ENCODE measurements around the gene BOD1.

BOD1 gene

DNA sequence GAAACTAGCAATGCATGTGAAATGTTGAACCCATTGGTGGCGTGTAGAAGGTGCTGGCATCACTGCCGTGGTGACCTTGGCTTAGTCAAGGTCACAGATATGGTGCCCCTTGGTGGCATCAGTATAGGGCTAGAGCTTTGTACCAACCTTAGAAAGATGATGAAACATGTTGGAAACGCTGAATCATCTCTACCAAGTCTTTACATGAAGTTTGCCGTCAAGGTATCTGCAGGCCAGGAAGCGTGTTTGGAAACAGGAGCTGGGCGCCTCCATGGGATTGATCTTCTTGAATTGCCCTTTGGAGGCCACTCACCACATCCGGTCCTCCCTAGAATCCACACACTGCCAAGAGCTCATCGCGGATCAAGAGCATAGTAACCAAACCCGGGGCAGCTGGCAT, 16.9 kb upstream of the BOD1 start:
- no peaks in the 10 kb centered on the region for H3K9me3 Mint-ChIP-seq
- DNase-seq (ENCODE audit: low spot score in 2 of 2) = no peak
- no peak overlapping the region for H3K4me3 Mint-ChIP-seq
- H3K36me3 Mint-ChIP-seq (ENCODE audit: insufficient read depth) = no peaks in the 10 kb centered on the region
- ATAC-seq (replicated peaks; ENCODE audit: extremely low read depth, poor library complexity, severe bottlenecking) = no peak
- H3K27ac Mint-ChIP-seq (ENCODE audit: low read depth) = no peak overlapping the region
- no peaks in the 10 kb centered on the region for H3K4me1 Mint-ChIP-seq
- peaks cover 42% of the 10 kb centered on the region for H3K27me3 Mint-ChIP-seq

DNA sequence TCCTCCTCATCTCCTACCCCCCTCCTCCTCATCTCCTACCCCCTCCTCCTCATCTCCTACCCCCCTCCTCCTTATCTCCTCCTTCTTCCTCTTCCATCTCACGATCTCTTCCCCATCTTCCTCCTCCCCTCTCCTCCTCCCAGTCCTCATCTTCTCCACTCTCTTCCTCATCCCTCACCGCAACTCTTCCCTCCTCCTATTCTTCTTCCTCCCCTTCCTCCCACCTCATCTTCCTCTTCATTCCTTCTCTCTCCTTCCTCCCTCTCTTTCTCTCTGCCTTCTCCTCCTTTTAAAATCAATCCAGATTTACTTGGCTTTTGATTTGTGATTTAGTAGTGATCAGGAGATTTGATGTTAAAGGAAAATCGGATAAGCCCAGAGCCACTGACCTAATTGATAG, 15.0 kb upstream of the BOD1 start:
- no peak for DNase-seq (ENCODE audit: low spot score in 2 of 2)
- no peaks in the 10 kb centered on the region for H3K36me3 Mint-ChIP-seq (ENCODE audit: insufficient read depth)
- no peak overlapping the region for H3K4me3 Mint-ChIP-seq
- H3K4me1 Mint-ChIP-seq = no peaks in the 10 kb centered on the region
- no peak overlapping the region for H3K27ac Mint-ChIP-seq (ENCODE audit: low read depth)
- ATAC-seq (replicated peaks; ENCODE audit: extremely low read depth, poor library complexity, severe bottlenecking) = no peak
- peaks cover 59% of the 10 kb centered on the region for H3K27me3 Mint-ChIP-seq
- no peaks in the 10 kb centered on the region for H3K9me3 Mint-ChIP-seq

DNA sequence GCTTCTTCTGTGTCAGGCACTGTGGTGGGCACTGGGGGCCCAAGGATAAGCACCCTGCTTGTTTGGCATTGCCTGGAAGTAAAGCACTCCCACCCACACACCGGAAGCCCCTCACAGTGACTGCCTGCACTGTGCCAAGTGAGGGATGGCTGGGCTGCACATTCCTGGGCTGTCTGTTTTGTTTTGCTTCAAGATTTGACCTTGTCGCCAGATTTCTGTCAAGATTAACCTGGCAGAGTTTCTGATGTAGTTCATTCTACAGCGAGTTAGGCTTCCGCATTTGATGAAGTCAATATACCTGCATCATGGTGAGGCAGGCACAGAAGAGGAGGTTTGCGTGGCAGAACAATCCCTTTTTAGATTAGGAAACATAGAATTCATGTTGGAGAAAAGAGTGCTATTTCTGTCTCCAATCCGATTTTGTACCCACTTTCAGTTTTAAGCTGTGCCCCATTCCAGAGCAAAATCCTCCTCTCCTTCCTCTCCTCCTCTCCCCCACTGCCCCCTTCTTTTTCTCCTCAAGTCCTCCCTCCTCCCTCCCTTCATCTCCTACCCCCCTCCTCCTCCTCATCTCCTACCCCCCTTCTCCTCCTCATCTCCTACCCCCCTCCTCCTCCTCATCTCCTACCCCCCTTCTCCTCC, 14.4 kb upstream of the BOD1 start:
- Mint-ChIP-seq H3K27ac (ENCODE audit: low read depth) (no peak overlapping the region), H3K4me1 (no peaks in the 10 kb centered on the region), H3K9me3 (no peaks in the 10 kb centered on the region), H3K4me3 (no peak overlapping the region), H3K36me3 (ENCODE audit: insufficient read depth) (no peaks in the 10 kb centered on the region), H3K27me3 (peaks cover 58% of the 10 kb centered on the region)
- ATAC-seq (replicated peaks; ENCODE audit: extremely low read depth, poor library complexity, severe bottlenecking) (no peak), DNase-seq (ENCODE audit: low spot score in 2 of 2) (no peak)

DNA sequence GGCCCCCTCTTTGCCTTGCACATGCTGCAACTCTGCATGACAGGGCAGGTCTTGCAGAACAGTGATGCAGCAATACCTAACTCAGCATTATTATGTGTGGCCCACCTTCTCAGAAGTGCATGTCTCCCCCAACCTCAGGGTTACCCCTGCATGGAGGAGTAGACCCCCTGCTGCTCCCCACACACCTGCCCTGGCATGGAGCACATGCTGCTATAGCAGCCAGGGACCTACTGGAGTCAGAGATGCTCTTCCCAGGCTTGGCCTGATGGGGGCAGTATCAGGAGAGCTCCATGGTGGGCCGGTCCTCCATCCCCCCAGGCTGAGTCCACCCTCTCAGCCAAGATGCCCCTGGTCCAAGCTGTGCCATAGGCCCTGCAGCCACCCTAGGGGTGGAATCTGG, 13.2 kb upstream of the BOD1 start:
- Mint-ChIP-seq H3K36me3 (ENCODE audit: insufficient read depth) (no peaks in the 10 kb centered on the region), H3K9me3 (no peaks in the 10 kb centered on the region), H3K4me1 (no peaks in the 10 kb centered on the region), H3K27ac (ENCODE audit: low read depth) (no peak overlapping the region), H3K4me3 (no peak overlapping the region), H3K27me3 (peaks cover 50% of the 10 kb centered on the region)
- ATAC-seq (replicated peaks; ENCODE audit: extremely low read depth, poor library complexity, severe bottlenecking) (no peak), DNase-seq (ENCODE audit: low spot score in 2 of 2) (no peak)

DNA sequence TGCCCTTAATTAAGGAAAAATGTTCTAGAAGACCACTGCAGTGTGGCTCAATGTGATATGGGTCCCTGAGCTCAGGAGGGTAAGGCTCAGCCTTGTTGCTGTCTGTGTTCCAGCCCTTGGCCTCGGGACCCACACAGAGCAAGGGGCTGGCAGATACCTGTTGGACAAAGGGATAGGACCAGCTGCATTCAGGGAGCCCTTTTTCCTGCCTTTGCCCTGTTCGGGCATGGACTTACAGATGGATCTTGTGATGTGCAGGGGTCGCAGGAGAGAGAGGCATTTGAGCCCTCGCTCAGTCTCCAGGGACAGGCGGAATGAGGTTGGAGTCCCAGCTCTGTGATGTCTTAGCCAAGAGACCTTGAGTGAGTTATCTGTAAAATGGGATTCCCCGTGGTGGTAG, 12.1 kb upstream of the BOD1 start:
- Mint-ChIP-seq H3K36me3 (ENCODE audit: insufficient read depth) (no peaks in the 10 kb centered on the region), H3K4me3 (no peak overlapping the region), H3K27me3 (peaks cover 55% of the 10 kb centered on the region), H3K4me1 (no peaks in the 10 kb centered on the region), H3K9me3 (no peaks in the 10 kb centered on the region), H3K27ac (ENCODE audit: low read depth) (no peak overlapping the region)
- ATAC-seq (replicated peaks; ENCODE audit: extremely low read depth, poor library complexity, severe bottlenecking) (no peak), DNase-seq (ENCODE audit: low spot score in 2 of 2) (no peak)

DNA sequence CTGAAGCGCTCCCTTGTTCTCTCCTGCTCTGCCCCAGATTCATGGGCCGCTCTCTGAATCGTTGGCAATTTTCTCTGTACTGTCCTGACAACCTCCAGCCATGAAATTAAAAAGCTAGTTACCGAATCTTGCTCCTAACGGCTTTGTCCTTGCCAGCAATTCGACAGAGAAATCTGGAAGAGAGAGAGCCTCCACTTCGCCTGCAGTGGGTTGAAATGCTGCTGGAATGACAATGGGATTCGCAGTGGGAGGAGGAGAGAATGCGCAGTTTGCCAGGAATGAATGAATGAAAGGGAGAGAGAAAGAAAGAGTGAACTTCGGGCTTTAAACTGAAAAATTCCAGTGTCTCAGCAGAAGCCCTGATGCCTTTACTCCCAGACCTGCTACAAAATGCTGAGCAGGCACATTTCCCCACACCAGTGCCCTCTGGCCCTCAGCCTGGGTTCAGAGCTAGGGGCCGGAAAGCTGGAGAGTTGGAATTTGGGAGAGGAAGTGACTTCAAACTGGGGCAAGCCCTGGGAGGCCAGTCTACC, 11.5 kb upstream of the BOD1 start:
- H3K4me3 Mint-ChIP-seq = no peak overlapping the region

DNA sequence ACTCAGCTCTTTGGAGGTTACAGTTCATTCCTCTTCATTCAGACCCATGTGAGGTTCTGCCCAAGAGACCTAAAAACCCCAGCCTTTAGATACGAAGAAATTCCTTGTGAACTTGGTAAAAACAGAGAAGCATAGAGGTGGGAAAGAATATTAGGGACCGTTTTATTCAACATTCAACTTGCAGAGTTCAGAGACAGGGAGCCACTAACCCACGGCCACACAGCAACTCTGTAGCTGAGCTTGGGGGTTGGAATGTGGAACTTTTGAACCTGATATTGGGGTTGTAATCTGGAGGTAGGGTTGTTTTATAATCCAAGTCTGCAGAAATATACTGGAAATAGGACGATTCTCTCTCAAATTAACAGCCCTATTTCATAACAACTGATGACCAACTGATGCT, 10.8 kb upstream of the BOD1 start:
- no peak overlapping the region for H3K4me3 Mint-ChIP-seq
- no peak for ATAC-seq (replicated peaks; ENCODE audit: extremely low read depth, poor library complexity, severe bottlenecking)
- H3K36me3 Mint-ChIP-seq (ENCODE audit: insufficient read depth) = no peaks in the 10 kb centered on the region
- H3K27me3 Mint-ChIP-seq = peaks cover 55% of the 10 kb centered on the region
- no peak for DNase-seq (ENCODE audit: low spot score in 2 of 2)
- no peaks in the 10 kb centered on the region for H3K4me1 Mint-ChIP-seq
- no peak overlapping the region for H3K27ac Mint-ChIP-seq (ENCODE audit: low read depth)
- H3K9me3 Mint-ChIP-seq = no peaks in the 10 kb centered on the region

More for the DNA sequence above, 11.5 kb upstream of the BOD1 start:
- H3K27me3 Mint-ChIP-seq = peaks cover 55% of the 10 kb centered on the region
- DNase-seq (ENCODE audit: low spot score in 2 of 2) = no peak
- no peaks in the 10 kb centered on the region for H3K9me3 Mint-ChIP-seq
- no peak overlapping the region for H3K27ac Mint-ChIP-seq (ENCODE audit: low read depth)
- H3K36me3 Mint-ChIP-seq (ENCODE audit: insufficient read depth) = no peaks in the 10 kb centered on the region
- H3K4me1 Mint-ChIP-seq = no peaks in the 10 kb centered on the region
- ATAC-seq (replicated peaks; ENCODE audit: extremely low read depth, poor library complexity, severe bottlenecking) = no peak

DNA sequence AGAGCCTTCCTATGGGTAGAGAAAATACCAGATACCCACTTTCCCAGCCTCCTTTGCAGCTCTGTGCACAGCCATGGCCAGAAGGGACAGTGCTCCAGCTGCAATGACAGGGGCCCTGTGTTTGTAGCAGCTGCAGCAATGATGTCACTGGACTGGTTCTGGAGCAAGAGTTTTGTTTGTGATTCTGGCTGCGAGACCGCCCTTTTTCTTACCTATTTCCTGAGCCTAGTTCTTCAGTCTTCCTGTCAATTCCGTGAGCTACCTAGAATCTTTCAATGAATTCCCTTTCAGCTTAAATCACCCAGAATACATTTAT, 10.0 kb upstream of the BOD1 start:
- Mint-ChIP-seq H3K27ac (ENCODE audit: low read depth) (no peak overlapping the region), H3K36me3 (ENCODE audit: insufficient read depth) (no peaks in the 10 kb centered on the region), H3K9me3 (no peaks in the 10 kb centered on the region)

DNA sequence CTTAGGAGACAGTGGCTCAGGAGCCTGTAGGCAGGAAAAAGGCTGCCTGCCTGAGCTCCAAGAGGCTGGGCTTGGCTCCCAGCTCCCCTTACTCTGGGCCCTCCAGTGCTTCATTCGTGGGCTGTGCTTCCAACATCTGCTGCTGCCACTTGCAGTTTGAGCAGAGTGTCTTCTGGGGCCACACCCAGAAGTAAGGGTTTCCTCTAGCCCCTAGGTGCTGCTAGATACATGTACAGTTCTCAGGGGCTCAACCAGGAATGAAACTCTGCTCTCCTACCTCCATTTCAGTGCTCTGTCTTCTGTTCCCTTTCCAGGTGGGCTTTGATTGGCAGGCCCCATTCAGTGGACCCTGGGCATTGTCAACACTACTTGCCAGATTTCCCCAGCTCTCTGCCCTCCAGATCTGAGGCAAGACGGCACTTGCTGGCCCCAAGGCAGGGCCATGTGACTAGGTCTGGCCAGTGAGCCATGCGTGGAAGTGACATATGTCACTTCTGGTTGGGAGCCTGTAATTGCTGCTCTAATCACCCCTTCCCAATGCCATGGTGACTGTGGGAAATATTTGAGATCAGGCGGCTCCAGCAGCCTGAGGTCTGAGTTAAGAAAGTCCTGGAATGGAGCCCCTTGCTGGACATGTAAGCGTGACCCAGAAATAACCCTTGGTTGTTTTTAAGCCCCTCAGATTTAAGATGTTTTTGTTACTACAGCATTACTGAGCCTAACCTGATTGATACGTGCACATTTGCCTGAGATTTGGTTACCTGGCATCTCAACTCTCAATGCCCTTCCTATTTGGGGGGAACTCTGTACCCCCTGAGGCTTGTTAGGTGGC, 9.4 kb upstream of the BOD1 start:
- no peaks in the 10 kb centered on the region for H3K9me3 Mint-ChIP-seq
- no peak overlapping the region for H3K27ac Mint-ChIP-seq (ENCODE audit: low read depth)
- H3K4me3 Mint-ChIP-seq = no peak overlapping the region
- peaks cover 44% of the 10 kb centered on the region for H3K27me3 Mint-ChIP-seq
- H3K4me1 Mint-ChIP-seq = no peaks in the 10 kb centered on the region
- H3K36me3 Mint-ChIP-seq (ENCODE audit: insufficient read depth) = no peaks in the 10 kb centered on the region
- ATAC-seq (replicated peaks; ENCODE audit: extremely low read depth, poor library complexity, severe bottlenecking) (no peak), DNase-seq (ENCODE audit: low spot score in 2 of 2) (no peak)

More for the DNA sequence above, 10.0 kb upstream of the BOD1 start:
- no peak overlapping the region for H3K4me3 Mint-ChIP-seq
- DNase-seq (ENCODE audit: low spot score in 2 of 2) = no peak
- H3K4me1 Mint-ChIP-seq = no peaks in the 10 kb centered on the region
- no peak for ATAC-seq (replicated peaks; ENCODE audit: extremely low read depth, poor library complexity, severe bottlenecking)
- peaks cover 49% of the 10 kb centered on the region for H3K27me3 Mint-ChIP-seq

DNA sequence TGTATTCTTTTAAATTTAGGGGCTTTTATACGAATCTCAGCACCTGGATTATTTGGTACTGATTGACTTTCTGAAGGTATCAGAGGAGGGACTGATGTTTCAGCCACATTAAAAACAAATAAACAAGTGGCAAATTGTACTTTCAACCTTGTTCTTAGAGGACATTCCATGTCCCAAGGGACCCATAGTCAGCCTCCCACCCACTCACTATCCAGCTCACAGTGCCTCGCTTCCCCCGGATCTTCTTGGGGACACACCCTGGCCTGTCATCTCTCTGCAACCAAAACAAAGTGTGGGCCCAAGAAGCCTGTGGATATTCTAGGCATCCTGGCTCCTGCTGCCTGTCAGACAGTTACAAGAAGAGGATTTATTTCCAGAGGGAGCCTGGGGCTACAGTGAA, 8.8 kb upstream of the BOD1 start:
- H3K36me3 Mint-ChIP-seq (ENCODE audit: insufficient read depth) = no peaks in the 10 kb centered on the region
- no peak overlapping the region for H3K4me3 Mint-ChIP-seq
- H3K4me1 Mint-ChIP-seq = no peaks in the 10 kb centered on the region
- no peak for DNase-seq (ENCODE audit: low spot score in 2 of 2)
- ATAC-seq (replicated peaks; ENCODE audit: extremely low read depth, poor library complexity, severe bottlenecking) = no peak
- no peak overlapping the region for H3K27ac Mint-ChIP-seq (ENCODE audit: low read depth)
- no peaks in the 10 kb centered on the region for H3K9me3 Mint-ChIP-seq
- peaks cover 44% of the 10 kb centered on the region for H3K27me3 Mint-ChIP-seq

DNA sequence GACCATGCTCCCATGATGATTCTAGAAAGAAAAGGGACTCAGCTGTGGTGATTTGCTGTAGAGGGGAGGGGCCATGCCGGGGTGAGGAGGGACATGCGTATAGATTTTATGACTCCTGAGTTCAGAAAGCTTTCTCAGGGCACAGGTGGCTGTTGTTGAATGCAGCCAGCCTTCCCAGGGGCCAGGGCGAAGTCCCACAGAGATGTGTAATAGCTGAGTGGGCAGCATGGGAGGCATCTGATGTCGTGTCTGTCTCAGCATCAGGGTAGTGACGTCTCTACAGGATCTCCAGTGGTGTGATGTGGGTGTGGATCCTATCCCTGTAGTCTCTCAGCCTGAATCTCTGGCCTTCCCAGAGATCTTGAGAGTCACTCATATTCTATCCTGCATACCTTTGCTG, 7.8 kb upstream of the BOD1 start:
- DNase-seq (ENCODE audit: low spot score in 2 of 2) = no peak
- Mint-ChIP-seq H3K4me1 (no peaks in the 10 kb centered on the region), H3K27ac (ENCODE audit: low read depth) (no peak overlapping the region)

DNA sequence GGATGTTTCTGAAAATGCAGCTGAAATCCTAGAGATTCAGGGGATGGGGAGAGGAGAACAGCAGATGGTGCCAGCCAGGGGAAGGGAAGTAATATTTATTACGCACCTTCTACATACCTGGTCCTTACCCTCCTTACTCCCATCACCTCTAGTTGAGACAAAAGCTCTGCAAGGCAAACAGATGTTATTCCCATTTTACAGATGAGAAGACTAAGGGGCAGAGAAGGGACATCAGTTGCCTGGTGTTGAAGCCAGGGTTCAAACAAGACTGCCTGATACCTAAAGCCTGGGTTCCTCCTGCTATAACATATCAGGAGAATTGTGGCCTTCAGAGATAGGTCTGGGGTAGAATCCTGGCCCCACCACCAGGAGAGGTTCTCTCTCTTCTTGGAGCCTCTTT, 7.3 kb upstream of the BOD1 start:
- ATAC-seq (replicated peaks; ENCODE audit: extremely low read depth, poor library complexity, severe bottlenecking) (no peak), DNase-seq (ENCODE audit: low spot score in 2 of 2) (no peak)
- no peaks in the 10 kb centered on the region for H3K4me1 Mint-ChIP-seq
- no peak overlapping the region for H3K4me3 Mint-ChIP-seq
- H3K9me3 Mint-ChIP-seq = no peaks in the 10 kb centered on the region
- H3K36me3 Mint-ChIP-seq (ENCODE audit: insufficient read depth) = no peaks in the 10 kb centered on the region
- peaks cover 38% of the 10 kb centered on the region for H3K27me3 Mint-ChIP-seq
- no peak overlapping the region for H3K27ac Mint-ChIP-seq (ENCODE audit: low read depth)

More for the DNA sequence above, 7.8 kb upstream of the BOD1 start:
- H3K27me3 Mint-ChIP-seq = peaks cover 43% of the 10 kb centered on the region
- no peak overlapping the region for H3K4me3 Mint-ChIP-seq
- no peaks in the 10 kb centered on the region for H3K36me3 Mint-ChIP-seq (ENCODE audit: insufficient read depth)
- H3K9me3 Mint-ChIP-seq = no peaks in the 10 kb centered on the region
- ATAC-seq (replicated peaks; ENCODE audit: extremely low read depth, poor library complexity, severe bottlenecking) = no peak

DNA sequence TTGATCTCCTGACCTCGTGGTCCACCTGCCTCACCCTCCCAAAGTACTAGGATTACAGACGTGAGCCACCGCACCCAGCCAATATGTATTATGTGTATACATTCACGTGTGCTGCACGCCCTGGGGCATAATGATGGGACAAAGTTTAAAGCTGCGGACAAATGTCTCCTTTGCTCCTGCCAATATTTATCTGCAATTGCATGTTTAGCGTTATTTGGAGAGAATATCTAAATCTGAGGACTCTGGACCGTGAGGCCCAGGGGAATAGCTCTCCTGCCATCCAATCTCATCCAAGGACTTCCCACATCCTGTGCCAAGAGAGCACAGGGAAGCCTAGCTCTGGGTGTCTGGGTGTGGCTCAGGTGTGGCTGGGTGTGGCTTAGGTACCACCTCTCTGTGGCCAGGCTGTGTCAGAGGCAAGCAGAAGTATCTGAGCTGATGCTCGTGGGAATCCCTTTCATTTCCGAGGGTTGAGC, 6.9 kb upstream of the BOD1 start:
- no peaks in the 10 kb centered on the region for H3K36me3 Mint-ChIP-seq (ENCODE audit: insufficient read depth)
- H3K4me3 Mint-ChIP-seq = no peak overlapping the region
- no peaks in the 10 kb centered on the region for H3K9me3 Mint-ChIP-seq
- ATAC-seq (replicated peaks; ENCODE audit: extremely low read depth, poor library complexity, severe bottlenecking) (no peak), DNase-seq (ENCODE audit: low spot score in 2 of 2) (no peak)
- H3K4me1 Mint-ChIP-seq = no peaks in the 10 kb centered on the region
- H3K27me3 Mint-ChIP-seq = peaks cover 36% of the 10 kb centered on the region
- no peak overlapping the region for H3K27ac Mint-ChIP-seq (ENCODE audit: low read depth)

Data from central memory CD8-positive, alpha-beta T cell (primary cell).